ENCODE results near the gene ZBED5.
A peak's percentile ranks its signal among the peaks of the same experiment; 100 is the strongest.

The ZBED5 gene

DNA sequence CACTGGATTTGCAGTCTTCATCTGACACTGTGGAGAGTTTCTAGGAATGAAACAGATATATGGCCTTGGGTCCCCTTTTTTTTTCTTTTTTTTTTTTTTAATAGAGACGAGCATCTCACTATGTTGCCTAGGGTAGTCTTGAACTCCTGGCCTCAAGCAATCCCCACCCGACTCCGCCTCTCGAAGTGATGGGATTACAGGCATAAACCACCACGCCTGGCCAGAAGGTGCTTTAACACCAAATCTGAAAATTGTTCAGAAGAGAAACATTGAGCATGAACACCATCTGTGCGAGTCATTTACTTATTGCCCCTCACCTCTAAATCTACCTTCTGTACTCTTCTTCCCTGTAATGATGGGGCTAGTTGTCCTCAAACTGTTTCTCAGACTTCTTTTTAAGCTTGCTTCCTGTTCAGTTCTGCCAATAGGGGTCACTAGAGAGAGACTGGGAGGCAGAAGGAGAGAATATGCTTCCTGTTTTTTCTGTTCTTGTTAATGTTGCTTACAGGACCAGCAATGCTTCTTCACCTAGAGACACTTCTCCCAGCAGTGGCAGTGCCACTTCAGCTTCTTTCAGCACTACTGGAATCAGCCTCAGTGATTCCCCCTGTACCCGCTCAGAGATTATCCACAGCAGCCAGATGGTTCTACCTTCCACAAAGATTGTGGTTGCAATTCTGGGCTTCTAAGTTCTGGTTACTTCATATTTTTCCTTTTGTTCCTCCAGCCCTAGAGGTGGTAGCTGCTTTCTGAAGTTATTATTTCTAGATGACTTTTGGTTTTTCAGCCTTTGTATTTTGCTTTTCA is 20.8 kb upstream of the ZBED5 start:
- DNase-seq = peak; percentile 23

GRCh38 chr11:10876158-10876557 is 18.3 kb upstream of the ZBED5 start:
- no peak for DNase-seq

- DNase-seq = no peak
Observed at GRCh38 chr11:10875430-10876021, 17.7 kb upstream of the ZBED5 start.

- no peak for DNase-seq
Observed at GRCh38 chr11:10872097-10872496, 14.2 kb upstream of the ZBED5 start.

- DNase-seq = no peak
Observed at GRCh38 chr11:10868352-10868751, 10.5 kb upstream of the ZBED5 start.

GRCh38 chr11:10866893-10867331 is 9.1 kb upstream of the ZBED5 start:
- DNase-seq = no peak

DNA sequence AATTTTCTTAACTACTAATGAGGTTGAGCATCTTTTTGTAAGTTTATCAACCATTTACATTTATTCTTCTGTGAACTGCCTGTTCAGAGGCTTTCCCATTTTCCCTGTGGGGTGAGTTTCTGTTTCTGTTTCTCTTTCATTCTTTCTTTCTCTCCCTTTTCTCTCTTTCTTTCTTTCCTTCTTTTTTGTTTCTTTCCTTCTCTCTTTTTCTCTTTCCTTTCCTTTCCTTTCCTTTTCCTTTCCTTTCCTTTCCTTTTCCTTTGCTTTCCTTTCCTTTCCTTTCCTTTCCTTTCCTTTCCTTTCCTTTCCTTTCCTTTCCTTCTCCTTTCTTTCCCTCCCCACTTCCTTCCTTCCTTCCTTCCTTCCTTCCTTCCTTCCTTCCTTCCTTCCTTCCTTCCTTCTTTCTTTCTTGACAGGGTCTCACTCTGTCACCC is 8.0 kb upstream of the ZBED5 start:
- no peak for DNase-seq

GRCh38 chr11:10864688-10865087 is 6.8 kb upstream of the ZBED5 start:
- DNase-seq = no peak

- no peak for DNase-seq
Observed at GRCh38 chr11:10862446-10862845, 4.6 kb upstream of the ZBED5 start.

GRCh38 chr11:10861799-10862198 is 3.9 kb upstream of the ZBED5 start:
- no peak for DNase-seq

DNA sequence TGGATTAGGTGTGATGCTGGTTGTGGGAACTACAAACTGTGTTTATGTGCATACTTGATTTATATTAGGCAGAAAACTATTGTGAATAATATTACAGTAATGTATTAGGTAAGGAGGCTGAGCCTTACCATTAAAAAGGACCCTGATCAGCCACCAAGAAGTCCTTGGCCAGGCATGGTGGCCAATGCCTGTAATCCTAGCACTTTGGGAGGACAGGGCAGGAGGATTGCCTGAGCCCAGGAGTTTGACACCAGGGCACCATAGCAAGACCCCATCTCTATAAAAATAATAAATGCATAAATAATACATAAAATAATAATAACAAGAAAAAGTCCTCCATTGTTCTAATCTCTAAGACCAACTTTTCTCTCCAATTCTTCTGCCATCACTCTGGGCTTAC is 3.2 kb upstream of the ZBED5 start:
- no peak for DNase-seq

GRCh38 chr11:10858439-10859325 is 829 bp upstream of the ZBED5 start:
- no peak for DNase-seq

DNA sequence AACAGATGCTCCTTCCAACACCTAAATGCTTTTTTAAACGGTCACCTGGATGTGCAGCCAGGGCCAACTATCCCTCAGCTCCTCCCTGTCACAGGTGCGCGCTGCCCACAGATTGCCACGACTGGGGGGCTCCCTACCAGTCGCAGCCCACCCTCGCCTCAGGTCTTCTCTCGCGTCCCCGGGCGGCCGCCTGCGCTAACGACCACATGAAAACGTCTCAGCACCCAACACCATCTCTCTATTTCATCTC is 469 bp downstream of the ZBED5 start:
- no peak for DNase-seq

- DNase-seq = no peak
Observed at GRCh38 chr11:10856689-10857458, 979 bp downstream of the ZBED5 start.

- DNase-seq = no peak
Observed at GRCh38 chr11:10855295-10855694, 2.6 kb downstream of the ZBED5 start.

DNA sequence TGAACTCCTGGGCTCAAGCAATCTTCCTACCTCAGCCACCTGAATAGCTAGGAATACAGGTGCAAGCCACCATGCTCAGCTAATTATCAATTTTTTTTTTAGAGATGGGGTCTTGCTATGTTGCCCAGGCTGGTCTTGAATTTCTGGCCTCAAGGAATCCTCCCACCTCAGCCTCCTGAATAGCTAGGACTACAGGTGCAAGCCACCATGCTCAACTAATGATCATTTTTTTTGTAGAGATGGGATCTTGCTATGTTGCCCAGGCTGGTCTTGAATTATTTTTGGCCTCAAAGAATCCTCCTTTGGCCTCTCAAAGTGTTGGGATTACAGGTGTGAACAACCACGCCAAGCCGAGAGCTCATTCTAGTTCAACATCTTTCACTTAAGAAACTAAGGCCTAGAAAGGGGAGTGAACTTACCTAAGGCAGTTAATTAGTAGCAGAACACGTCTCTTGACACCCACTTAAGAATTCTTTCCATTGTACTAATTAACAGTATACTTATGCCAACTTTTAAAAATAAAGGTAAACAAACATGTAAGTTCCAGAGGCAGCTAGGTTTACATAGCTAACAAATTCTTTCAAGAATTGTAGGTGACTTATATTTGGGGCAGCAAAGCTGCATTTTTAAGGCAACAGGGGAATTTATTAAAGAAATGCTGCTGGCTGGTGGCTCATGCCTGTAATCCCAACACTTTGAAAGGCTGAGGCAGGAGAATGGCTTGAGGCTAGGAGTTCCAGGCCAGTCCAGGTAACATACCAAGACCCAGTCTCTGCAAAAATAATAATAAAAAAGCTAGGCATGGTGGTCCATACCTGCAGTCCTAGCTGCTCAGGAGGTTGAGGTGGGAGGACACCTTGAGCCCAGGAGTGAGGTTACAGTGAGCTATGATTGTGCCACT is 9.6 kb downstream of the ZBED5 start:
- no peak for DNase-seq

DNA sequence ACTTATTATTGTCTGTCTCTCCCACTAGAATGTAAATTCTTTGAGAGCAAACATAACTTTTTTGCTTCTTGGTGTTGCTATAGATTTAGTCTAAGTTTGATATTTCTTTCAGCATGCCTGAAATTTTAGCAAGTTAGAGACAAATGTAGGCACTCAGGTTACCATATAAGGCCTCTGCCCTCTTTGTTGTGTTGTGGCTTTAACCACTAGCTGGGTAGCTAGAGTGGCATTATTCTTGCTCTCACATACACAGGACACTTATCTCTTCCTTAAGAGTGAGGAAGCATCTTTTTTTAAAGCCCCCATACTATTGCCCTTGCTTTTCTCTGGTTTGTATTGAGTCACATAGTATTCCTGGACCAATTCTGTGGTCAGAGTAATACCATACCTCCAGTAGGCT is 11.2 kb downstream of the ZBED5 start:
- DNase-seq = no peak

GRCh38 chr11:10845589-10845988 is 12.3 kb downstream of the ZBED5 start:
- no peak for DNase-seq

- DNase-seq = no peak
Observed at GRCh38 chr11:10844796-10845195, 13.1 kb downstream of the ZBED5 start.

GRCh38 chr11:10844356-10844755 is 13.5 kb downstream of the ZBED5 start:
- DNase-seq = no peak

- DNase-seq = no peak
Observed at GRCh38 chr11:10838881-10839280, 19.0 kb downstream of the ZBED5 start.

DNA sequence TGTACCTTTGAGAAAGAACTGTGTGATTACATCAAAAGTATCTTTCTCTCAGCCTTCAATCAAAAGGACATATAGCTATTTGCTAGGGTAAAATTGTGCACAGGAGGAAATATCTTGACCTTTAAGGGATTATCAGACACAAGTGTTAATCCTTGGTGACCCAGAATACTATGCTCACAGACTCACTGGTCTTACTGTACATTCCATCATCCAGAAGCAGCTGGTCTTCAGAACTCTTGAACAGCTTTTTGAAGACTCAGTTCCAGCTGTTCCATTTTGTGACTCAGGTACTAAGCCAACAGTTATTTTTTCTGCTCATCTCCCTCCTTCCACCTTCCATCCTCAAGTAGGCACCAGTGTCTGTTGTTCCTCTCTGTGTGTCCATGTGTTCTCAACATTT is 19.8 kb downstream of the ZBED5 start:
- no peak for DNase-seq

Measured in NCI-H1436 treated with DMSO at 0.1 percent for 48 hours (cell line).